ENCODE data around the gene ZNF385A.

ZNF385A gene

DNA sequence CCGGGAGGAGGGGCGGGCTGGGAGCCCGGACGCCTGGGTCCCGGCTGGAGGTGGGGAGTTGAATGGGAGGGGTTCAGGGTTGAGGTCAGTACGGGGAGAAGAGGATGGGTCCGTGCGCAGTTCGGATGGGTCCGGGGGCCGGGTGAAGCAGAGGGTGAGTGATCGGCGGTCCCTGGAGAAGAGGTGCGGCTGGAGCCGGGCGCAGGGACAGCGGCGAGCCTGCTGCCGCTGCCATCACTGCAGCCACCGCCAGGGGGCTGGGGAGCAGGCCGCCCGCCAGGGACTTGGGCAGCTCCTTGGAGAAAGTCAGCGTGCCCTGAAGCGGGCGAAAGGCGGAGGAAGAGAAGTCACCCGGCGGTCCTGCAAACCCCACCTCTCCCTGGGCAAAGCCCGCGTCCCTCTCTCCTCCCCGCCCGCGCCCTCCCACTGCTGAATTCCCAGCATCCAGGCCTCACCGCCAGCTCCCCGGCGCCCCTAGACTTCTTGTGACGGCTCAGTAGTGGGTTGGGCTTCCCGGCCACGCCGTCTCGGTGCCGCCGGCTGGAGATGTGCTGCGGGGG lies 14.3 kb downstream of the ZNF385A start:
- no peak overlapping the region for H3K4me3 ChIP-seq (ENCODE audit: low read depth, low read length)
- no peak for DNase-seq (ENCODE audit: low read depth)
- TF ChIP-seq, protein P1, sequence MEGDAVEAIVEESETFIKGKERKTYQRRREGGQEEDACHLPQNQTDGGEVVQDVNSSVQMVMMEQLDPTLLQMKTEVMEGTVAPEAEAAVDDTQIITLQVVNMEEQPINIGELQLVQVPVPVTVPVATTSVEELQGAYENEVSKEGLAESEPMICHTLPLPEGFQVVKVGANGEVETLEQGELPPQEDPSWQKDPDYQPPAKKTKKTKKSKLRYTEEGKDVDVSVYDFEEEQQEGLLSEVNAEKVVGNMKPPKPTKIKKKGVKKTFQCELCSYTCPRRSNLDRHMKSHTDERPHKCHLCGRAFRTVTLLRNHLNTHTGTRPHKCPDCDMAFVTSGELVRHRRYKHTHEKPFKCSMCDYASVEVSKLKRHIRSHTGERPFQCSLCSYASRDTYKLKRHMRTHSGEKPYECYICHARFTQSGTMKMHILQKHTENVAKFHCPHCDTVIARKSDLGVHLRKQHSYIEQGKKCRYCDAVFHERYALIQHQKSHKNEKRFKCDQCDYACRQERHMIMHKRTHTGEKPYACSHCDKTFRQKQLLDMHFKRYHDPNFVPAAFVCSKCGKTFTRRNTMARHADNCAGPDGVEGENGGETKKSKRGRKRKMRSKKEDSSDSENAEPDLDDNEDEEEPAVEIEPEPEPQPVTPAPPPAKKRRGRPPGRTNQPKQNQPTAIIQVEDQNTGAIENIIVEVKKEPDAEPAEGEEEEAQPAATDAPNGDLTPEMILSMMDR (IDR thresholded peaks at IDR 0.05; ENCODE audit: control insufficient read depth, extremely low read depth, insufficient read depth) = peak; percentile 96

DNA sequence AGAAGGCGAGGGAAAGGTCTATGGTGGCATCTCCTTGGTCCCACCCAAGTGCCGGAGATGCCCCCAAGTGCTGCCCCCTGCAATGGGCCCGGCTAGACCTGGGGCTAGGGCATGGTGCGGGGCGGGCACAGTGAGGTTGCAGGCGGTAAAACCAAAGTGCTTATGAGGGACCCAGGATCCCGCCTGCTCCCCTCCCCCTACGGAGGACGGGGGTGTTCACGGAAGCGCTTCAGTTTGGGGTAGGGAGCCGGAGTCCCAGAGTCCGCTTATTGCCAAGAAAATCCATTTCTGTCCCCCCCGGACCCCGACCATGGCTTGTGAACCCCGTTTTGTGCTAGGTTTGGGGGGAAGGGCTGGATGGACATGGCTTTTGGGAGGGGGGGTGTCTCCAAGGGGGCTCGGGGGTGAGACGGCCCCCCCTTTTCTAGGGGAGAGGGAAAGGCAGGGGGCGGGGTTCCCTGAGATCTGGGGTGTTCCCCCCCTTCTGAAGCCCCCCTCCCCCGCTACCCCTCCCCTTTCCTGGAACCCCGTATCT lies 14.9 kb downstream of the ZNF385A start:
- H3K4me3 ChIP-seq (ENCODE audit: low read depth, low read length) = no peak overlapping the region
- DNase-seq (ENCODE audit: low read depth) = no peak
- TF ChIP-seq, protein P1 (IDR thresholded peaks at IDR 0.05; ENCODE audit: control insufficient read depth, extremely low read depth, insufficient read depth) = no peak

DNA sequence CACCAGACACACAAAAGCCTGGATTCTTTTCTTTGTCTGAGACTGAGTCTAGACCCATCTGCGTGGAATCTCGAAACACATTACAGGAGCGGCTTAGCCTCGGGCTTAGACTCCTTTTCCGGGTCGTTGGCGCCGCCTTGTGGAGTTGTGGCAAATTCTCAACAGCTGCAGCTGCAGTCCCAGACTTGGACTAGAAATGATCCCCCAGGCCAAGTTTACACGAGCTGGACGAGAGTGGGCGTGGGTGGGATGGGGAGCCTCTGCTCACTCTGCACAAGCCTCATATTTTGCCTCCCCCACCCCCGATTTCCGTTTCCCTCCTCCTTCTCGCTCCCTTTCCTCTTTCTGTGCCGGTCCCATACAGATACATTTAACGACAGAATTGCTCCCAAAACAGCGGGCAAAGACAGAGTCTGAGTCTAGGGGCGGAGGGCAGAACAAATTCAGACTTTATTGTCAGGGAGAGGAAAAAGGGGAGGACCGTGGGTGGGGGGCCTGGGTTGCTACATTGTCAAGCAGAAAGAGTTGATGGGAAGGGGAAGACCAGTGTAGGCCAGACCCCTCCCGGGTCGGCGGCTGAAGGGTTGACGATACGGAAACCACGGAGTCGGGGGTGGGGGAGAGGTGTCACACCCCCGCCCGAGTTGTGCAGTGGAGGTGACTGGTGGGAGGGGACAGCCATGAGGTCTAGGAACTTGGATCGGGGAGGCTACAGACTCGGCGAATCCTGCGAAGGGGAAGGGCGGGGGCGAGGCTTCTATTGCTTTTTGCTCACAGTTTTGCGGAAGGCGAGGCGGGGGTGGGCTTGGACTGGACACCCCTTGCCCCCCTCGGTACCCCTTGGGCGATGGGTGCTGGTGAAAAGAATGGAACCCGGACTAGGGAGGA lies 15.6 kb downstream of the ZNF385A start:
- DNase-seq (ENCODE audit: low read depth) = no peak
- no peak overlapping the region for H3K4me3 ChIP-seq (ENCODE audit: low read depth, low read length)
- TF ChIP-seq, protein P1 (IDR thresholded peaks at IDR 0.05; ENCODE audit: control insufficient read depth, extremely low read depth, insufficient read depth) = peak; percentile 90

DNA sequence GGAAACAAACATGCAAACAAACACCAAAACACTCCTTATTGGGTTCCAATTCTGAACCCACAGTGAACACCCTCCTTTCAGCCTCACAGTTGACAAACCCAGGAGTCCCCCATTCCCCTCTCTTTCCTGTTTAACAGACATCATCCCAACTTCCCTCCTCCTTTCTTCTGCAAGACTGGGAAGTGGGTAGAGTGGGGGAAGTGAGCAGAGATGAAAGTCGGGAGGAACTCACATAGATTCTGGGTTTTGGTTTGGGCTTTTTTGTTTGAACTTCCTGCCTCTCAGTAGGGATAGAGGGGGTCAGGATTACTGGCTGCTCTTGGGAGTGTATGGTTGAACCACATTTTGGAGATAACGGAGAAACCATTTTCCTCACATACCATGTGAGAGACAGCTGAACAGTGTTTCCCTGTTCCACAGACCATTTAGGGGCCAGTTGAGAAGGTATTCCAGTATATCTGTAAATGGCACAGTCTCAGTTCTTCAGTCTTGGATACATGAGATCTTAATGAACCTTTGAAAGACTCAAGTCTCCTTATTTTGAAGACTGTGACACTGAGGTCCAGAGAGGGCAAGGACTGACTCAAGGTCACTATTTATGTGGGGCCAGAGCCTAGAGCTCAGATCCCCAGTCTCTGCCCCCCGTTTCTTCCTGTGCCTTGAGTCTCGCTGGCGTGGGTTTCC lies 16.4 kb downstream of the ZNF385A start:
- DNase-seq (ENCODE audit: low read depth) = no peak
- H3K4me3 ChIP-seq (ENCODE audit: low read depth, low read length) = no peak overlapping the region
- TF ChIP-seq, protein P1 (IDR thresholded peaks at IDR 0.05; ENCODE audit: control insufficient read depth, extremely low read depth, insufficient read depth) = no peak

DNA sequence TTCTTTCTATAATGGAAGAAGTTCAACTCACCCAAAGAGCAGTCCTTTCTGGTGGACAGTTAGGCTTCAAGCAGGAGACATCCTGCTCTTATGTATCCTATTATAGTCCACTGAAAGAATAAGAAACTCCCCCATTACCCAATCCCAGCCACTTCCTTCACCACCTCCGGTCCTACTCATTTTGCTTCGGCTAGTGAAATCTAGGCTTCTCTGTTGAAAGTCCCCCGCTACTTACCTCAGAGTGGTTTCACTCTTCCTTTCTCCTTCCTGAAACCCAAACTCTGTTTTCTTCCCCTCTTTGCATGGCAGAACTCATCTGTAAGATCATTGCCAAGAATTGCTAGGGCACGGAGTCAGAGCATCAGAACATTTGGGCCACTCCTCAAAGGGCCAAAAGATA lies 20.1 kb downstream of the ZNF385A start, which contains the start of gene GPR84:
GPR84 (minus strand) TSS at position 74 of the 400 bp plus-strand sequence. CDS start 635 bp downstream, outside the sequence.
- DNase-seq (ENCODE audit: low read depth) = no peak
- H3K4me3 ChIP-seq (ENCODE audit: low read depth, low read length) = no peak within 1 kb of the TSS
- TF ChIP-seq, protein P1 (IDR thresholded peaks at IDR 0.05; ENCODE audit: control insufficient read depth, extremely low read depth, insufficient read depth) = no peak

DNA sequence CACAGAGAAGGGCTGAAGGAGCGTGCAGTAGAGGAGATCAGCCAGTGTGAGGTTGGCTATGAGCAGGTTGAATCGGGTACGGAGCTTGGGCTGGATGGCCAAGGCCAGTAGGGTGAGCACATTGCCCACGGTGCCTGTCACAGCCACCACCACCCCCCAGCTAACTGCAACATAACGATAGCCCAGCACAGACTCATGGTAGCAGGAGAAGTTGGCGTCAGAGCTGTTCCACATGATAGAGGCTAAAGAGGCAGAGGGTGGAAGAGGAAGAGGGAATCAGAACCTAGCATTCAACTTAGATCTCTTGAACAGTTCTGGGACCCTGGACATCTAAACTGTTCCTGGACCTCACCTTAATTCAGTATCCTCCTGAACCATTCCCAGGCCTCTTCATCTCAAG lies 20.9 kb downstream of the ZNF385A start:
- H3K4me3 ChIP-seq (ENCODE audit: low read depth, low read length) = no peak overlapping the region
- DNase-seq (ENCODE audit: low read depth) = no peak
- TF ChIP-seq, protein P1 (IDR thresholded peaks at IDR 0.05; ENCODE audit: control insufficient read depth, extremely low read depth, insufficient read depth) = no peak

Measured in LNCaP clone FGC (cell line).